ENCODE data around the gene OGFOD2. TPM values are rescaled to one million over a fixed set of nuclear protein-coding genes. Genes with fewer than 3 reads are reported as not detected.

Gene OGFOD2
- total and polyA plus RNA-seq, 9 of the 15 experiments (the other 6 are each of a cell fraction or from before 2014, with no cell fraction given), result 1.4 to 111 (median 18.5) TPM

DNA sequence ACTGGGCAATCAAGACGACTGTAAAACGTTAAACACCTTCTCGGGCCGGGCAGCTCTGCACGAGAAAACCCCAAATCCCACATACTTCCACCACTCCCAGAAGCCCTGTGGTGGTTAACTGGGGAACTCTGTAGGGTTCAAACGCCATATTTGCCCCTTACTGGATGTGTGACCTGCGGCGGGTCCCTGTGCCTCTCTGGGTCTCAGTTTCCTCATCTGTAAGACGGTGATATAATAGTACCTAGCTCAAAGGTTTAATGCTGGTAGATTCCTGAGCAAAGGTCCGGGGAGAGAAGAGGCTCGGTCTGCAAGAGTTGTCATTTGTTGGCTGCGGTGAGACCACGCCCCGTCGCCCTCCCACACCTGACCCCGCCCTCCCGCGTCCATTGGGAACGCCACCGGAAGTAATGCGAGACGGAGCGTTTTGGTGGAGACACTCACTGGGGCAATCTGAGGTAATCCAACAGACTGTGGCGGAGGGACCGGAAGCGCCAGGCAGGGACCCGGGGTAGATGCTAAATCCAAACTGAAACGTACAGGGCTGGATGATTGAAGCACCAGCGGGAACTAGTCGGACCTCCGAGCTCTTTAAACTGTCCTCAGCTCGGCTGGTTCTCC, 661 bp upstream of the OGFOD2 start (continued):
- TF ChIP-seq CBFB (CRISPR knock-in tag; IDR thresholded peaks at IDR 0.05), result no peak
- TF ChIP-seq STAT5A (IDR thresholded peaks at IDR 0.05; ENCODE audit: borderline replicate concordance, low read length), result no peak
- no peak for TF ChIP-seq L3MBTL2 (IDR thresholded peaks at IDR 0.05)
- peak in 1 of 2 experiments; percentile 55; a peak in 2 of 4 replicates for TF ChIP-seq FOXK2 (conservative IDR thresholded peaks at IDR 0.05 in 1 of 2, IDR thresholded peaks at IDR 0.05 in 1 of 2; ENCODE audit: low read depth in 2 of 2)
- peak; percentile 78 for TF ChIP-seq JUN (IDR thresholded peaks at IDR 0.05; ENCODE audit: borderline replicate concordance, low read depth, low read length)
- no peak for TF ChIP-seq JUN (CRISPR knock-in tag; IDR thresholded peaks at IDR 0.05; ENCODE audit: borderline replicate concordance)
- no peak for TF ChIP-seq COPS2 (conservative IDR thresholded peaks at IDR 0.05)
- peak; percentile 3; the same call in 1 of the 2 replicates for TF ChIP-seq TAL1 (IDR thresholded peaks at IDR 0.05)
- TF ChIP-seq POLR2A (conservative IDR thresholded peaks at IDR 0.05), result peak; percentile 69
- peak; percentile 30; the same call in 1 of the 2 replicates for TF ChIP-seq ZNF740 (CRISPR knock-in tag; IDR thresholded peaks at IDR 0.05)
- TF ChIP-seq ZNF740 (tag; IDR thresholded peaks at IDR 0.05), result no peak; a peak in 1 of 4 replicates
- TF ChIP-seq PTRF (tag; IDR thresholded peaks at IDR 0.05), result no peak
- 0 out of 2 replicates have a peak, but pooled peaks have one; percentile 48 for TF ChIP-seq POLR2AphosphoS5 (IDR thresholded peaks at IDR 0.05; ENCODE audit: control insufficient read depth, insufficient read depth, low read depth, low read length)
- no peak for TF ChIP-seq ZC3H8 (IDR thresholded peaks at IDR 0.05)
- TF ChIP-seq KHSRP (IDR thresholded peaks at IDR 0.05), result no peak
- no peak for TF ChIP-seq ID3 (CRISPR knock-in tag; IDR thresholded peaks at IDR 0.05)
- TF ChIP-seq ID3 (tag; IDR thresholded peaks at IDR 0.05), result no peak
- TF ChIP-seq NR3C1 (CRISPR knock-in tag; IDR thresholded peaks at IDR 0.05), result no peak
- TF ChIP-seq RHOXF2B (CRISPR knock-in tag; conservative IDR thresholded peaks at IDR 0.05), result no peak
- no peak for TF ChIP-seq SMAD2 (IDR thresholded peaks at IDR 0.05; ENCODE audit: low read depth, low read length)
- no peak for TF ChIP-seq PCBP1 (IDR thresholded peaks at IDR 0.05; ENCODE audit: low read depth, low read length, poor library complexity, severe bottlenecking)
- TF ChIP-seq HDAC8 (tag; IDR thresholded peaks at IDR 0.05), result no peak
- TF ChIP-seq MEIS2 (IDR thresholded peaks at IDR 0.05; ENCODE audit: partially characterized antibody), result peak; percentile 19
- TF ChIP-seq SMARCE1 (IDR thresholded peaks at IDR 0.05), result no peak
- TF ChIP-seq ETV5 (CRISPR knock-in tag; IDR thresholded peaks at IDR 0.05; ENCODE audit: low read depth), result peak; percentile 83

Measured in K562 (cell line).